ENCODE results near the gene MED13L.

DNA sequence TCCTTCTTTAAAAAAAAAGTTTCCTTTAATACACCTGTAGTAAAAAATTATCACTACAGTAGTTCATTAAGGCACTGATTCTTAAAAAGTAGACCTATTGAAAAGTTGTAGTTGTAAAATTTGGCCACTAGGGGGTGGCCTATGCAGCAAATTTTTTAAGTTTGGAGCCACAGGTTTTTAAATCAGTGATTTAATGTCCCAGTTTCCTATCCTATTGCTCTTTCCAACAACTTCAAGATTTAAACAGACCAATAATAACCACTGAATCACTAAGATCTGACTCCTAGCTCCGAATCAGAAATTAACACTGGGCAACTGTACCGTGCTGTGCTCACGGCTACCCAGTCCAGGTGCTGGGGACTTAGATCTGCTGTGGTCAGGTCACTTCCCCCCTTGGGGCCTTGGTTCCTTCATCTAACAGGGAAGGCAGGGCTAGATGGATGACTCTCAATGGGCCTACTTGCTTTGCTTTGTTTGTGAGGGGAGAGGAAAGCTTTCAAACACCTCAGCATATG is 279.3 kb downstream of the MED13L start:
- TF ChIP-seq, protein P1, sequence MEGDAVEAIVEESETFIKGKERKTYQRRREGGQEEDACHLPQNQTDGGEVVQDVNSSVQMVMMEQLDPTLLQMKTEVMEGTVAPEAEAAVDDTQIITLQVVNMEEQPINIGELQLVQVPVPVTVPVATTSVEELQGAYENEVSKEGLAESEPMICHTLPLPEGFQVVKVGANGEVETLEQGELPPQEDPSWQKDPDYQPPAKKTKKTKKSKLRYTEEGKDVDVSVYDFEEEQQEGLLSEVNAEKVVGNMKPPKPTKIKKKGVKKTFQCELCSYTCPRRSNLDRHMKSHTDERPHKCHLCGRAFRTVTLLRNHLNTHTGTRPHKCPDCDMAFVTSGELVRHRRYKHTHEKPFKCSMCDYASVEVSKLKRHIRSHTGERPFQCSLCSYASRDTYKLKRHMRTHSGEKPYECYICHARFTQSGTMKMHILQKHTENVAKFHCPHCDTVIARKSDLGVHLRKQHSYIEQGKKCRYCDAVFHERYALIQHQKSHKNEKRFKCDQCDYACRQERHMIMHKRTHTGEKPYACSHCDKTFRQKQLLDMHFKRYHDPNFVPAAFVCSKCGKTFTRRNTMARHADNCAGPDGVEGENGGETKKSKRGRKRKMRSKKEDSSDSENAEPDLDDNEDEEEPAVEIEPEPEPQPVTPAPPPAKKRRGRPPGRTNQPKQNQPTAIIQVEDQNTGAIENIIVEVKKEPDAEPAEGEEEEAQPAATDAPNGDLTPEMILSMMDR (conservative IDR thresholded peaks at IDR 0.05; ENCODE audit: low read length), result peak; percentile 98
- no peak for TF ChIP-seq EZH2phosphoT487 (IDR thresholded peaks at IDR 0.05; ENCODE audit: borderline replicate concordance, low read depth, low read length)

Data from OCI-LY7 (cell line).